DOHH2 (cell line): Measurements from ENCODE around the gene PRKCH.

Experiments
- EZH2phosphoT487 ChIP-seq: fragments of 200-600 bp; sonication (generic); IDR thresholded peaks from 2 replicates; pipeline ENCODE4 v1.6.1; 2017; ENCODE audit warnings: borderline replicate concordance, mild to moderate bottlenecking, antibody characterized with exemption, low read length, moderate library complexity, mixed read lengths
- TF ChIP-seq, protein P1 (sequence below): fragments of 200-600 bp; sonication (generic); IDR thresholded peaks from one replicate; pipeline ENCODE4 v1.5.1; 2014; ENCODE audit warnings: antibody characterized with exemption, mild to moderate bottlenecking, low read depth, low read length; ENCODE audit not compliant: poor library complexity, severe bottlenecking

DNA sequence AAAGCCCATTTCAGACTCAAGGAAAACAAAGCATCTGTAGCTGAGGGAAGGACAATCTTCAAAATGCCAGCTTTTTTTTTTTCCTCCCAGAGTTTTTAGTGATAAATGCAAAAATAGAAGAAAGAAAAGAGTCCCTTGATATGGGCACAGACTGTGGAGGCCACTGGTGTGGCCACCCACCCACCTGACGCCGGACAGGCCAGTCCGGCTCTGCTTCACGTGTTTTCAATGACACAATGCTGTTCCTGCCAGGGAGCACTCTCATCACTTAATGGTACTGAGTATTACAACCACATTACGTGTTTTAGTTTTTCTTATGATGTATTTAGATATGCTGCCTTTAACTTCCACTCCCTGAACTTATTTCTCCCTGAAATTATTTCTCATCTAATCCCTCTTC lies 218.3 kb downstream of the PRKCH start:
- TF ChIP-seq, protein P1, sequence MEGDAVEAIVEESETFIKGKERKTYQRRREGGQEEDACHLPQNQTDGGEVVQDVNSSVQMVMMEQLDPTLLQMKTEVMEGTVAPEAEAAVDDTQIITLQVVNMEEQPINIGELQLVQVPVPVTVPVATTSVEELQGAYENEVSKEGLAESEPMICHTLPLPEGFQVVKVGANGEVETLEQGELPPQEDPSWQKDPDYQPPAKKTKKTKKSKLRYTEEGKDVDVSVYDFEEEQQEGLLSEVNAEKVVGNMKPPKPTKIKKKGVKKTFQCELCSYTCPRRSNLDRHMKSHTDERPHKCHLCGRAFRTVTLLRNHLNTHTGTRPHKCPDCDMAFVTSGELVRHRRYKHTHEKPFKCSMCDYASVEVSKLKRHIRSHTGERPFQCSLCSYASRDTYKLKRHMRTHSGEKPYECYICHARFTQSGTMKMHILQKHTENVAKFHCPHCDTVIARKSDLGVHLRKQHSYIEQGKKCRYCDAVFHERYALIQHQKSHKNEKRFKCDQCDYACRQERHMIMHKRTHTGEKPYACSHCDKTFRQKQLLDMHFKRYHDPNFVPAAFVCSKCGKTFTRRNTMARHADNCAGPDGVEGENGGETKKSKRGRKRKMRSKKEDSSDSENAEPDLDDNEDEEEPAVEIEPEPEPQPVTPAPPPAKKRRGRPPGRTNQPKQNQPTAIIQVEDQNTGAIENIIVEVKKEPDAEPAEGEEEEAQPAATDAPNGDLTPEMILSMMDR, result no peak
- no peak for TF ChIP-seq EZH2phosphoT487
